HG03103 (cell line): ENCODE data around the gene TMEM253.

Experiments used
- ATAC-seq: cut with Tn5 transposase; IDR thresholded peaks from one replicate; pipeline ENCODE4 v1.9.1; 2021; ENCODE audit warnings: low read depth; ENCODE audit not compliant: unreplicated experiment

Gene TMEM253

GRCh38 chr14:21102521-21103410, 1.9 kb downstream of the TMEM253 start:
- no peak for ATAC-seq

GRCh38 chr14:21103411-21103709, 2.5 kb downstream of the TMEM253 start:
- ATAC-seq, result no peak

- ATAC-seq, result peak; percentile 82
These were observed 3.0 kb downstream of the TMEM253 start for GRCh38 chr14:21103710-21104447.

GRCh38 chr14:21104448-21105060, 3.7 kb downstream of the TMEM253 start:
- peak; percentile 35 for ATAC-seq

- no peak for ATAC-seq
These were observed 4.2 kb downstream of the TMEM253 start for GRCh38 chr14:21105095-21105494.

GRCh38 chr14:21106176-21106497, 5.3 kb downstream of the TMEM253 start:
- no peak for ATAC-seq

- no peak for ATAC-seq
These were observed 5.8 kb downstream of the TMEM253 start for GRCh38 chr14:21106498-21107282.

GRCh38 chr14:21107283-21107800, 6.5 kb downstream of the TMEM253 start:
- no peak for ATAC-seq

GRCh38 chr14:21108791-21109190, 7.9 kb downstream of the TMEM253 start:
- no peak for ATAC-seq

- ATAC-seq, result peak; percentile 51
These were observed 8.7 kb downstream of the TMEM253 start for GRCh38 chr14:21109377-21110138.

- ATAC-seq, result no peak
These were observed 11.4 kb downstream of the TMEM253 start for GRCh38 chr14:21112255-21112654.

- ATAC-seq, result no peak
These were observed 12.5 kb downstream of the TMEM253 start for GRCh38 chr14:21113369-21113768.

GRCh38 chr14:21118933-21119332, 18.1 kb downstream of the TMEM253 start:
- ATAC-seq, result no peak

GRCh38 chr14:21120686-21121085, 19.8 kb downstream of the TMEM253 start:
- no peak for ATAC-seq

GRCh38 chr14:21121122-21121521, 20.3 kb downstream of the TMEM253 start:
- ATAC-seq, result no peak

GRCh38 chr14:21123429-21123828, 22.6 kb downstream of the TMEM253 start:
- no peak for ATAC-seq

GRCh38 chr14:21133901-21134300, 33.0 kb downstream of the TMEM253 start:
- no peak for ATAC-seq

GRCh38 chr14:21136024-21136423, 35.2 kb downstream of the TMEM253 start:
- ATAC-seq, result no peak

GRCh38 chr14:21142357-21142756, 41.5 kb downstream of the TMEM253 start:
- ATAC-seq, result no peak

- ATAC-seq, result no peak
These were observed 44.6 kb downstream of the TMEM253 start for GRCh38 chr14:21145437-21145836.
